Measurements from ENCODE around the gene RNF224. TPM values are rescaled to one million over a fixed set of nuclear protein-coding genes. Genes with fewer than 3 reads are reported as not detected.

RNF224 gene
- total RNA-seq, 1 experiment from 2014 or later = 3.9 TPM

DNA sequence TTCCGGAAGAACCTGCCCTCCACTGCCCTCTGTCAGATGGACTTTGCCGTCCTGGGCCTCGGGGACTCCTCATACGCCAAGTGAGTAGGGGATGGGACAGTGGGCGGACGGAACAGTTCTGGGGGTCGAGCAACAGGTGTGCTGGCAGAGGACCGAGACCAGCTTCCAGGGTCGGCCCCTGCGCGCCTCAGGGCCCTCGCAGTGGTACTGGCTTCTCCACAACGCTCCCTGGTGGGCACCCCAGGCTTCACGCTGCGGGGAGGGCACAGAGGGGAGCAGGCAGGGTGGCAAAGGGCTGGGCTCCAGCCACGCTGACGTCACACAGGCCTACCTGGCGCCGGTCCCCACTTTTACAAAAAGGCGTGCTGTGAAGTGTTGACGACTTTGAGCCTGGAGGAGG lies 14.8 kb upstream of the RNF224 start:
- Histone ChIP-seq H4K20me1 (ENCODE audit: insufficient read depth) (no peaks in the 10 kb centered on the region), H3K4me3 (no peak overlapping the region), H3K79me2 (ENCODE audit: low read depth) (peaks cover 5% of the 10 kb centered on the region; the same call in 1 of the 2 replicates), H3K9me2 (ENCODE audit: insufficient read depth) (no peaks in the 10 kb centered on the region), H2AFZ (no peak overlapping the region), H3K9me3 (ENCODE audit: insufficient read depth, low read depth) (no peaks in the 10 kb centered on the region), H3K36me3 (ENCODE audit: low read depth) (no peaks in the 10 kb centered on the region), H3K4me1 (replicated peaks; ENCODE audit: insufficient read depth) (peaks cover 9% of the 10 kb centered on the region), H3F3A (ENCODE audit: insufficient read depth, low read depth) (peaks cover 8% of the 10 kb centered on the region; the same call in 1 of the 2 replicates), H3K27me3 (ENCODE audit: insufficient read depth, low read depth) (no peaks in the 10 kb centered on the region), H3K4me2 (no peak overlapping the region), H3K27ac (no peak overlapping the region)
- TF ChIP-seq, protein P1, sequence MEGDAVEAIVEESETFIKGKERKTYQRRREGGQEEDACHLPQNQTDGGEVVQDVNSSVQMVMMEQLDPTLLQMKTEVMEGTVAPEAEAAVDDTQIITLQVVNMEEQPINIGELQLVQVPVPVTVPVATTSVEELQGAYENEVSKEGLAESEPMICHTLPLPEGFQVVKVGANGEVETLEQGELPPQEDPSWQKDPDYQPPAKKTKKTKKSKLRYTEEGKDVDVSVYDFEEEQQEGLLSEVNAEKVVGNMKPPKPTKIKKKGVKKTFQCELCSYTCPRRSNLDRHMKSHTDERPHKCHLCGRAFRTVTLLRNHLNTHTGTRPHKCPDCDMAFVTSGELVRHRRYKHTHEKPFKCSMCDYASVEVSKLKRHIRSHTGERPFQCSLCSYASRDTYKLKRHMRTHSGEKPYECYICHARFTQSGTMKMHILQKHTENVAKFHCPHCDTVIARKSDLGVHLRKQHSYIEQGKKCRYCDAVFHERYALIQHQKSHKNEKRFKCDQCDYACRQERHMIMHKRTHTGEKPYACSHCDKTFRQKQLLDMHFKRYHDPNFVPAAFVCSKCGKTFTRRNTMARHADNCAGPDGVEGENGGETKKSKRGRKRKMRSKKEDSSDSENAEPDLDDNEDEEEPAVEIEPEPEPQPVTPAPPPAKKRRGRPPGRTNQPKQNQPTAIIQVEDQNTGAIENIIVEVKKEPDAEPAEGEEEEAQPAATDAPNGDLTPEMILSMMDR (conservative IDR thresholded peaks at IDR 0.05) = no peak
- no peak for TF ChIP-seq EZH2 (IDR thresholded peaks at IDR 0.05; ENCODE audit: low read depth)
- no peak for DNase-seq
- POLR2A ChIA-PET (ENCODE audit: unreplicated experiment) = no interaction called here
- BruUV-seq (replicated peaks) = no TSS peak
- intact Hi-C loops (cut with micrococcal nuclease; ENCODE audit: unreplicated experiment) = no loop called here
- CTCF ChIA-PET = no interaction called here

DNA sequence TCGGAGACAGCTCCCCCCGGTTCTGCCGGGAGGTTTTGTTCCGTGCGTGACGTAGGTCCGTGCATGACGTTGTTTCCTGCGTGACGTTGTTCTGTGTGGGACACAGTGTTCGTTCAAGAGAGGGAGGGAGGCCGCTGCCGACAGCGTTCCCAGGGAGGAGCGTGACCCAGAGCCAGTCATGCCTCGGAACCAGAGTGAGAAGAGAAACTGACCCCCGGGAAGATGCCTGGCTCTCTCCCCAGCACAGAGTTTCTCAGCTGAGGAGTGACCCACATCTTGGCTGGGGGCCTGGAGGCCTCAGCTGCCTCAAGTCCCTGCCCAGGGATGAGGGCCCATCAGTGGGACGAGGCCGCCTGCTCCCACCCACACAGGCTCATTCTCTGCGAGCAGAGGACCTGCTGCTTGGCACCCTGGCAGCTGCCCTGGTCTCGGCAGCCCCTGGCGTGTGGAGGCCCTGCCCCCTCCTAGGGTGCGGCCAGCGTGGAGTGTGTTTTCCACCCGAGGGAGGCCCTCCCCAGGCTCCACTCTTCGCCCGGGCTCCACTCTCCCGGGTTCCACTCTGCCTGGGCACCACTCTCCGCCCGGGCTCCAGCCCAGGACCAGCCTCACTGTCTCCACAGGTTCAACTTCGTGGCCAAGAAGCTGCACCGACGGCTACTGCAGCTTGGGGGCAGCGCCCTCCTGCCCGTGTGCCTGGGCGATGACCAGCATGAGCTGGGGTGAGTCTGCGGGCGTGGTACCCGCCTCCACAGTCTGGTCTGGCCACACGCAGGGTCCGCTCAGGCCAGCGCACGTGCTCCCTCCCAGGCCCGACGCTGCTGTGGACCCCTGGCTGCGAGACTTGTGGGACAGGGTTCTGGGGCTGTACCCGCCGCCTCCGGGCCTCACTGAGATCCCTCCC lies 13.9 kb upstream of the RNF224 start:
- no peak overlapping the region for H2AFZ ChIP-seq
- BruUV-seq (replicated peaks) = no TSS peak
- no peaks in the 10 kb centered on the region for H3K79me2 ChIP-seq (ENCODE audit: low read depth)
- no peak overlapping the region for H3K27ac ChIP-seq
- H3K9me2 ChIP-seq (ENCODE audit: insufficient read depth) = no peaks in the 10 kb centered on the region
- ChIA-PET CTCF (interaction anchor here (0.6 to 0.7 kb wide), 2 partner anchors 89 to 143 kb away, joined by 3 to 4 read pairs; no protein-coding TSS in a partner anchor), POLR2A (ENCODE audit: unreplicated experiment) (interaction anchor here (0.7 kb wide), 1 partner anchor 24 kb away, joined by 3 read pairs; no protein-coding TSS in a partner anchor)
- peaks cover 17% of the 10 kb centered on the region for H3K4me1 ChIP-seq (replicated peaks; ENCODE audit: insufficient read depth)
- no peak overlapping the region for H3K4me2 ChIP-seq
- H3K4me3 ChIP-seq = no peak overlapping the region
- no peak for DNase-seq
- TF ChIP-seq EZH2 (IDR thresholded peaks at IDR 0.05; ENCODE audit: low read depth) = no peak
- TF ChIP-seq, protein P1 (conservative IDR thresholded peaks at IDR 0.05) = peak; percentile 51
- intact Hi-C loops (cut with micrococcal nuclease; ENCODE audit: unreplicated experiment) = no loop called here
- H3F3A ChIP-seq (ENCODE audit: insufficient read depth, low read depth) = peaks cover 10% of the 10 kb centered on the region; the same call in 1 of the 2 replicates
- no peaks in the 10 kb centered on the region for H3K27me3 ChIP-seq (ENCODE audit: insufficient read depth, low read depth)
- H3K9me3 ChIP-seq (ENCODE audit: insufficient read depth, low read depth) = no peaks in the 10 kb centered on the region
- no peaks in the 10 kb centered on the region for H3K36me3 ChIP-seq (ENCODE audit: low read depth)
- H4K20me1 ChIP-seq (ENCODE audit: insufficient read depth) = no peaks in the 10 kb centered on the region; the same call in 1 of the 2 replicates

DNA sequence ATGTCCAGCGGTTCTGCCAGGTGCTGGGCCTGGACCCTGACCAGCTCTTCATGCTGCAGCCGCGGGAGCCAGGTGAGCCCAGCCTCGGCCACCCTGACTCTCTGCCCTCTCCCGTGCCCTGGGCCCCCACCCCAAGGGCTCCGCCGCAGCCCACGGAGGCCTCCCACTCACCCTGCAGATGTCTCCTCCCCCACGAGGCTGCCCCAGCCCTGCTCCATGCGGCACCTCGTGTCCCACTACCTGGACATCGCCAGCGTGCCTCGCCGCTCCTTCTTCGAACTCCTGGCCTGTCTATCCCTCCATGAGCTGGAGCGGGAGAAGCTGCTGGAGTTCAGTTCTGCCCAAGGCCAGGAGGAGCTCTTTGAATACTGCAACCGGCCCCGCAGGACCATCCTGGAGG lies 12.7 kb upstream of the RNF224 start:
- Histone ChIP-seq H4K20me1 (ENCODE audit: insufficient read depth) (no peaks in the 10 kb centered on the region; the same call in 1 of the 2 replicates), H3K4me2 (no peak overlapping the region), H3K27ac (no peak overlapping the region), H3K27me3 (ENCODE audit: insufficient read depth, low read depth) (no peaks in the 10 kb centered on the region), H3K79me2 (ENCODE audit: low read depth) (no peaks in the 10 kb centered on the region), H3K36me3 (ENCODE audit: low read depth) (no peaks in the 10 kb centered on the region), H3K4me3 (no peak overlapping the region), H3K4me1 (replicated peaks; ENCODE audit: insufficient read depth) (peaks cover 26% of the 10 kb centered on the region), H3K9me2 (ENCODE audit: insufficient read depth) (no peaks in the 10 kb centered on the region), H3F3A (ENCODE audit: insufficient read depth, low read depth) (peaks cover 20% of the 10 kb centered on the region), H2AFZ (no peak overlapping the region), H3K9me3 (ENCODE audit: insufficient read depth, low read depth) (no peaks in the 10 kb centered on the region)
- no TSS peak for BruUV-seq (replicated peaks)
- ChIA-PET POLR2A (ENCODE audit: unreplicated experiment) (no interaction called here), CTCF (no interaction called here)
- DNase-seq = no peak
- TF ChIP-seq EZH2 (IDR thresholded peaks at IDR 0.05; ENCODE audit: low read depth) = no peak
- TF ChIP-seq, protein P1 (conservative IDR thresholded peaks at IDR 0.05) = no peak
- intact Hi-C loops (cut with micrococcal nuclease; ENCODE audit: unreplicated experiment) = no loop called here

All from PC-9 (cell line).